HepG2 (cell line): Measurements from ENCODE around the gene METAP1D. TPM values are rescaled to one million over a fixed set of nuclear protein-coding genes. Genes with fewer than 3 reads are reported as not detected.
A peak's percentile ranks its signal among the peaks of the same experiment; 100 is the strongest.

ENCODE experiments used
- KDM4B ChIP-seq: sonication (generic); formaldehyde crosslinking; IDR thresholded peaks from 2 replicates; pipeline ENCODE4 v1.4.0; 2020; ENCODE audit warnings: missing genetic modification reagents
- NCOR1 ChIP-seq: fragments of 200-600 bp; sonication (generic); IDR thresholded peaks from 2 replicates; pipeline ENCODE4 v1.7.0; 2017; ENCODE audit warnings: antibody characterized with exemption, low read length, borderline replicate concordance
- PAWR ChIP-seq: sonication (generic); formaldehyde crosslinking; IDR thresholded peaks from 2 replicates; pipeline ENCODE4 v1.4.0; 2020; ENCODE audit warnings: missing genetic modification reagents, mild to moderate bottlenecking, borderline replicate concordance
- SP2 ChIP-seq: sonication (generic); formaldehyde crosslinking; IDR thresholded peaks from 2 replicates; pipeline ENCODE4 v1.5.1; 2020; ENCODE audit warnings: mild to moderate bottlenecking, missing genetic modification reagents
- SRY ChIP-seq: sonication (generic); formaldehyde crosslinking; IDR thresholded peaks from 2 replicates; pipeline ENCODE4 v1.8.0; 2022; ENCODE audit warnings: mild to moderate bottlenecking, missing genetic modification reagents
- ZFP37 ChIP-seq: sonication (generic); formaldehyde crosslinking; IDR thresholded peaks from 2 replicates; pipeline ENCODE4 v1.4.0; 2020; ENCODE audit warnings: missing genetic modification reagents, borderline replicate concordance
- ZFP62 ChIP-seq: sonication (generic); formaldehyde crosslinking; IDR thresholded peaks from 2 replicates; pipeline ENCODE4 v1.4.0; 2020; ENCODE audit warnings: missing genetic modification reagents
- ZNF12 ChIP-seq: sonication (generic); formaldehyde crosslinking; IDR thresholded peaks from 2 replicates; pipeline ENCODE4 v1.5.0; 2020; ENCODE audit warnings: missing genetic modification reagents
- ZNF33A ChIP-seq: sonication (generic); formaldehyde crosslinking; IDR thresholded peaks from 2 replicates; pipeline ENCODE4 v1.5.1; 2020; ENCODE audit warnings: missing genetic modification reagents, mild to moderate bottlenecking, moderate library complexity, borderline replicate concordance
- ZNF549 ChIP-seq: sonication (generic); formaldehyde crosslinking; IDR thresholded peaks from 2 replicates; pipeline ENCODE4 v1.5.0; 2020; ENCODE audit warnings: missing genetic modification reagents
- ZNF703 ChIP-seq: sonication (generic); formaldehyde crosslinking; IDR thresholded peaks from 2 replicates; pipeline ENCODE4 v1.5.1; 2020; ENCODE audit warnings: missing genetic modification reagents, mild to moderate bottlenecking, moderate library complexity, borderline replicate concordance
- polyA plus RNA-seq, 8 experiments: library from polyadenylated mRNA; depleted of rRNA in 3 of 8; stranded (reverse) in 7 of 8; unstranded in 1 of 8; fragments of >200 nt; fragmentation: Illumina TruSeq in 4 of 8; extraction: Trizol in 4 of 8; gene quantifications; 2 replicates each; pipeline versions ENCODE4 v1.2.1 to v1.2.3, GENCODE V29; 2011 to 2016; ENCODE audit warnings: low read depth in 4 of 8, missing spikeins in 1 of 8, mixed read lengths in 1 of 8; ENCODE audit not compliant: insufficient read depth in 1 of 8
- total RNA-seq, 5 experiments: library from RNA; depleted of rRNA; stranded (reverse); fragments of >200 nt; fragmentation: Illumina TruSeq; extraction: Trizol; gene quantifications; 2 replicates each; pipeline ENCODE4 v1.2.3, GENCODE V29; 2016; ENCODE audit warnings: low read depth in 1 of 5
- TF ChIP-seq, protein P1 (sequence below): sonication (generic); formaldehyde crosslinking; IDR thresholded peaks from 2 replicates; pipeline ENCODE4 v1.5.1; 2020; ENCODE audit warnings: missing genetic modification reagents, mild to moderate bottlenecking, borderline replicate concordance
- TF ChIP-seq, protein P2 (sequence below): IDR thresholded peaks from 2 replicates; pipeline ENCODE4 v1.6.1; 2016; ENCODE audit warnings: mild to moderate bottlenecking
- TF ChIP-seq, protein P3 (sequence below): sonication (generic); formaldehyde crosslinking; IDR thresholded peaks from 2 replicates; pipeline ENCODE4 v1.8.1; 2023; ENCODE audit warnings: mild to moderate bottlenecking, missing genetic modification reagents, borderline replicate concordance
- TF ChIP-seq, protein P4 (sequence below): IDR thresholded peaks from 2 replicates; pipeline ENCODE4 v1.6.1; 2016; ENCODE audit warnings: low read depth
- TF ChIP-seq, protein P5 (sequence below): sonication (generic); formaldehyde crosslinking; IDR thresholded peaks from 2 replicates; pipeline ENCODE4 v1.5.0; 2020; ENCODE audit warnings: missing genetic modification reagents
- TF ChIP-seq, protein P6 (sequence below): sonication (generic); formaldehyde crosslinking; IDR thresholded peaks from 2 replicates; pipeline ENCODE4 v1.4.0; 2020; ENCODE audit warnings: missing genetic modification reagents; ENCODE audit errors: not compliant biosample characterization
- TF ChIP-seq, protein P7 (sequence below): sonication (generic); formaldehyde crosslinking; IDR thresholded peaks from 2 replicates; pipeline ENCODE4 v1.8.0; 2023; ENCODE audit warnings: mild to moderate bottlenecking, missing genetic modification reagents

Gene METAP1D
- total and polyA plus RNA-seq, 2 of the 13 experiments (the other 11 are each of a cell fraction or from before 2014, with no cell fraction given): 14.7 to 21.6 TPM

DNA sequence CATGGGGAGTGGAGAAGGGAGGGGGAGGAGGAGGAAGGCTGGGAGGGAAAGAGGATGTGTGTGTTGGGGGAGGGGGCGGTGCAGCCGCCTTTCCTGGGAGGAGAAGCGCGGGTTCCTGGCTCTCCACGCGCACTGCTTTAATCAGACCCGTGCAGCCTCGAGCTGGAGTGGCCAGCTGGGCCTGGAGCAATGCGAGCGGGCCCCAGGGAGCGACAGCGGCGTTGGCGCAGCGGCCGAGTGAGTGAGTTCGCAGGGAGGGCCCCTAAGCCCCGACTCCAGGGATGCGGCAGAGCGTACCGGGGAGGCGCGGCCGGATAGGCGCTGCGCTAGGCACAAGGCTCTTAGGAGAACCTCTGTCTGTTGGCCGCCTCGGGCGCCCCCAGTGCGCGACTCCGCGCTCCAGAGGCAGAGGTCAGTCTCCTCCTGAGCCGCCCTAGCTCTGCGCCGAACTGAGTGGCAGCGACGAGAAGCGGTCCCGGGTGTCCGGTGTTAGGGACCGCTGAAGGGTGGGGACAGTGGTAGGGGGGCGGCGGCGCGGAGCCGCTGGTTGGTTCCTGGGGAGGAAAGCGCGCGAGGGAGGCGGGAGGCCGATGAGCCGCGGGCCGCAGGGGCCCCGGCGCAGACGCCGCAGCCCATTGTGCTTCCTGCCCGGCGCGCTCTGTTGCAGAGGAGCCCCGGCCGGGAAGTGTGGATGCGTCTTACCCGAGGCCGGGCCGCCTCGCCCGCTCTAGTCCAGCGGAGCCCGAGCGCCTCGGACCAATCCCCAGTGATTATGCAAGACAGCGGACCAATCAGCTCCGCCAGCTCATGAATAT lies 85.1 kb downstream of the METAP1D start (continued):
- TF ChIP-seq, protein P1, sequence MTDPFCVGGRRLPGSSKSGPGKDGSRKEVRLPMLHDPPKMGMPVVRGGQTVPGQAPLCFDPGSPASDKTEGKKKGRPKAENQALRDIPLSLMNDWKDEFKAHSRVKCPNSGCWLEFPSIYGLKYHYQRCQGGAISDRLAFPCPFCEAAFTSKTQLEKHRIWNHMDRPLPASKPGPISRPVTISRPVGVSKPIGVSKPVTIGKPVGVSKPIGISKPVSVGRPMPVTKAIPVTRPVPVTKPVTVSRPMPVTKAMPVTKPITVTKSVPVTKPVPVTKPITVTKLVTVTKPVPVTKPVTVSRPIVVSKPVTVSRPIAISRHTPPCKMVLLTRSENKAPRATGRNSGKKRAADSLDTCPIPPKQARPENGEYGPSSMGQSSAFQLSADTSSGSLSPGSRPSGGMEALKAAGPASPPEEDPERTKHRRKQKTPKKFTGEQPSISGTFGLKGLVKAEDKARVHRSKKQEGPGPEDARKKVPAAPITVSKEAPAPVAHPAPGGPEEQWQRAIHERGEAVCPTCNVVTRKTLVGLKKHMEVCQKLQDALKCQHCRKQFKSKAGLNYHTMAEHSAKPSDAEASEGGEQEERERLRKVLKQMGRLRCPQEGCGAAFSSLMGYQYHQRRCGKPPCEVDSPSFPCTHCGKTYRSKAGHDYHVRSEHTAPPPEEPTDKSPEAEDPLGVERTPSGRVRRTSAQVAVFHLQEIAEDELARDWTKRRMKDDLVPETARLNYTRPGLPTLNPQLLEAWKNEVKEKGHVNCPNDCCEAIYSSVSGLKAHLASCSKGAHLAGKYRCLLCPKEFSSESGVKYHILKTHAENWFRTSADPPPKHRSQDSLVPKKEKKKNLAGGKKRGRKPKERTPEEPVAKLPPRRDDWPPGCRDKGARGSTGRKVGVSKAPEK (CRISPR knock-in tag): peak; percentile 88; the same call in 1 of the 2 replicates
- 0 out of 2 replicates have a peak, but pooled peaks have one; percentile 24 for TF ChIP-seq SP2 (CRISPR knock-in tag)
- TF ChIP-seq, protein P2, sequence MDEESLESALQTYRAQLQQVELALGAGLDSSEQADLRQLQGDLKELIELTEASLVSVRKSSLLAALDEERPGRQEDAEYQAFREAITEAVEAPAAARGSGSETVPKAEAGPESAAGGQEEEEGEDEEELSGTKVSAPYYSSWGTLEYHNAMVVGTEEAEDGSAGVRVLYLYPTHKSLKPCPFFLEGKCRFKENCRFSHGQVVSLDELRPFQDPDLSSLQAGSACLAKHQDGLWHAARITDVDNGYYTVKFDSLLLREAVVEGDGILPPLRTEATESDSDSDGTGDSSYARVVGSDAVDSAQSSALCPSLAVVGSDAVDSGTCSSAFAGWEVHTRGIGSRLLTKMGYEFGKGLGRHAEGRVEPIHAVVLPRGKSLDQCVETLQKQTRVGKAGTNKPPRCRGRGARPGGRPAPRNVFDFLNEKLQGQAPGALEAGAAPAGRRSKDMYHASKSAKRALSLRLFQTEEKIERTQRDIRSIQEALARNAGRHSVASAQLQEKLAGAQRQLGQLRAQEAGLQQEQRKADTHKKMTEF: peak; percentile 71; the same call in 1 of the 2 replicates
- TF ChIP-seq SRY (CRISPR knock-in tag): peak; percentile 54; the same call in 1 of the 2 replicates
- no peak for TF ChIP-seq ZNF33A (CRISPR knock-in tag)
- TF ChIP-seq, protein P3, sequence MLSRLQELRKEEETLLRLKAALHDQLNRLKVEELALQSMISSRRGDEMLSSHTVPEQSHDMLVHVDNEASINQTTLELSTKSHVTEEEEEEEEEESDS (CRISPR knock-in tag): no peak
- TF ChIP-seq, protein P4, sequence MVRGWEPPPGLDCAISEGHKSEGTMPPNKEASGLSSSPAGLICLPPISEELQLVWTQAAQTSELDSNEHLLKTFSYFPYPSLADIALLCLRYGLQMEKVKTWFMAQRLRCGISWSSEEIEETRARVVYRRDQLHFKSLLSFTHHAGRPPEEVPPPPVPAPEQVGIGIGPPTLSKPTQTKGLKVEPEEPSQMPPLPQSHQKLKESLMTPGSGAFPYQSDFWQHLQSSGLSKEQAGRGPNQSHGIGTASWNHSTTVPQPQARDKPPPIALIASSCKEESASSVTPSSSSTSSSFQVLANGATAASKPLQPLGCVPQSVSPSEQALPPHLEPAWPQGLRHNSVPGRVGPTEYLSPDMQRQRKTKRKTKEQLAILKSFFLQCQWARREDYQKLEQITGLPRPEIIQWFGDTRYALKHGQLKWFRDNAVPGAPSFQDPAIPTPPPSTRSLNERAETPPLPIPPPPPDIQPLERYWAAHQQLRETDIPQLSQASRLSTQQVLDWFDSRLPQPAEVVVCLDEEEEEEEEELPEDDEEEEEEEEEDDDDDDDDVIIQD (CRISPR knock-in tag): 0 out of 2 replicates have a peak, but pooled peaks have one; percentile 26
- TF ChIP-seq PAWR: 0 out of 2 replicates have a peak, but pooled peaks have one; percentile 75
- TF ChIP-seq KDM4B (CRISPR knock-in tag): 0 out of 2 replicates have a peak, but pooled peaks have one; percentile 14
- no peak for TF ChIP-seq NCOR1
- no peak for TF ChIP-seq ZNF549 (CRISPR knock-in tag)
- TF ChIP-seq, protein P5, sequence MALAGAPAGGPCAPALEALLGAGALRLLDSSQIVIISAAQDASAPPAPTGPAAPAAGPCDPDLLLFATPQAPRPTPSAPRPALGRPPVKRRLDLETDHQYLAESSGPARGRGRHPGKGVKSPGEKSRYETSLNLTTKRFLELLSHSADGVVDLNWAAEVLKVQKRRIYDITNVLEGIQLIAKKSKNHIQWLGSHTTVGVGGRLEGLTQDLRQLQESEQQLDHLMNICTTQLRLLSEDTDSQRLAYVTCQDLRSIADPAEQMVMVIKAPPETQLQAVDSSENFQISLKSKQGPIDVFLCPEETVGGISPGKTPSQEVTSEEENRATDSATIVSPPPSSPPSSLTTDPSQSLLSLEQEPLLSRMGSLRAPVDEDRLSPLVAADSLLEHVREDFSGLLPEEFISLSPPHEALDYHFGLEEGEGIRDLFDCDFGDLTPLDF (CRISPR knock-in tag): peak; percentile 47; the same call in 1 of the 2 replicates
- peak; percentile 5; the same call in 1 of the 2 replicates for TF ChIP-seq ZNF12 (CRISPR knock-in tag)
- TF ChIP-seq ZNF703 (CRISPR knock-in tag): 0 out of 2 replicates have a peak, but pooled peaks have one; percentile 36
- TF ChIP-seq, protein P6, sequence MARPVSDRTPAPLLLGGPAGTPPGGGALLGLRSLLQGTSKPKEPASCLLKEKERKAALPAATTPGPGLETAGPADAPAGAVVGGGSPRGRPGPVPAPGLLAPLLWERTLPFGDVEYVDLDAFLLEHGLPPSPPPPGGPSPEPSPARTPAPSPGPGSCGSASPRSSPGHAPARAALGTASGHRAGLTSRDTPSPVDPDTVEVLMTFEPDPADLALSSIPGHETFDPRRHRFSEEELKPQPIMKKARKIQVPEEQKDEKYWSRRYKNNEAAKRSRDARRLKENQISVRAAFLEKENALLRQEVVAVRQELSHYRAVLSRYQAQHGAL (CRISPR knock-in tag): no peak
- TF ChIP-seq, protein P7, sequence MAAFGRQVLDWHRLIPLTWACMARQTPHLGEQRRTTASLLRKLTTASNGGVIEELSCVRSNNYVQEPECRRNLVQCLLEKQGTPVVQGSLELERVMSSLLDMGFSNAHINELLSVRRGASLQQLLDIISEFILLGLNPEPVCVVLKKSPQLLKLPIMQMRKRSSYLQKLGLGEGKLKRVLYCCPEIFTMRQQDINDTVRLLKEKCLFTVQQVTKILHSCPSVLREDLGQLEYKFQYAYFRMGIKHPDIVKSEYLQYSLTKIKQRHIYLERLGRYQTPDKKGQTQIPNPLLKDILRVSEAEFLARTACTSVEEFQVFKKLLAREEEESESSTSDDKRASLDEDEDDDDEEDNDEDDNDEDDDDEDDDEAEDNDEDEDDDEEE (CRISPR knock-in tag): peak; percentile 90
- 0 out of 2 replicates have a peak, but pooled peaks have one; percentile 44 for TF ChIP-seq ZFP37 (CRISPR knock-in tag)
- no peak for TF ChIP-seq ZFP62
